ENCODE measurements around the gene DIP2C.

- TF ChIP-seq CTCF (IDR thresholded peaks at IDR 0.05) (no peak), EZH2 (IDR thresholded peaks at IDR 0.05) (no peak)
Measured at GRCh38 chr10:507355-507699, 182.1 kb downstream of the DIP2C start.

Data from neural progenitor cell (in vitro differentiated cells).